Measurements from ENCODE around the gene FLACC1.

FLACC1 gene

DNA sequence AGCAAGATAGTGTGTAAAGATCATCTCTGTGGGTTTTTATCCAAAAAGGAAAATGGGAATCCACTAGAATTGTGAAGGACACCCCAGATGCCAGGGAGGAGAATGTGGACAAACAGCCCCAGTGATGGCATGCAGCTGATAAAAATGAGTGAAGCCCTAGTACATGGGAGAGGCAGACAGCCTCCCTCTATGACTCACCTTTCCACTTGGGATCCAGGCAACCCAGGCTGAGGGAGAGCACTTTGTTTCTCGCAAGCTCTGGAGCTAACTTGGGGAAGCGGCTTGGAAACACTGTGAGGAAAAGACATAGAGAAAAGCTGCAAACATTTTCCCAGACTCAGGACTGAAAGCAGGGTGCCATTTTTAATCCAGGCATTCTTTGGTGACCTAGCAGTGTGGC, 5.3 kb upstream of the FLACC1 start:
- H3K4me3 Mint-ChIP-seq, result no peak overlapping the region
- peaks cover 7% of the 10 kb centered on the region for H3K4me1 Mint-ChIP-seq
- H3K27me3 Mint-ChIP-seq, result no peaks in the 10 kb centered on the region
- H3K9me3 Mint-ChIP-seq, result peaks cover 4% of the 10 kb centered on the region
- H3K27ac Mint-ChIP-seq, result no peak overlapping the region
- ATAC-seq, result no peak
- peaks cover 52% of the 10 kb centered on the region for H3K36me3 Mint-ChIP-seq

DNA sequence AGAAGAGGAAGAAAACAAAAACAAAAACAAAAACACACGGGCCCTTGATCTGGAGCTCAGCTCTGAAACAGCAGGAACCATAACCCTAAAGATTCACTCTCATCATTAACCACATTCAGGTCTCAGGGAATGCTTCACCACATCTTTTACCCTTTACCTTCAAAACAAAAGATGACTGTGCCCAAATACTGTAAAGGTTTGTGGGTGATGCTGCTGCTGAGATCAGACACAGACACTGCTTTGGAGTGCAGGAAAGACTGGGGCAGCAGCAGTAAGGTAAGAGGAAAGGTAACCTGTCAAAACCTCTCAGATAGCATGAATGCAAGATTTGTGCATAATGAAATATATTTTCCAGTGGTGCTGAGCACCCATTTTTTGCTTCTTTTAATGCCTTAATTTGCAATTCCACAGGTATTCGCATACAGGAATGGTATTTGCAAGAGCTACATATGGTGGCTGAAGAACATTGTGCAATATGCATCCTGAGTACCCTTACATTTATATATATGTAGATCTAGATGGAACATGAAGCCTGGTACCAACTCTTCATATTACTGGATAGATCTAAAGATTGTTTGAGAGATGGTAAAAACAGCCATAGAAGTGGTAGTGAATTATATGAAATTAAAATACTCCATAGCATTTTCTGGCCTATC, 4.1 kb upstream of the FLACC1 start:
- Mint-ChIP-seq H3K36me3 (peaks cover 41% of the 10 kb centered on the region), H3K9me3 (no peaks in the 10 kb centered on the region), H3K4me1 (peaks cover 7% of the 10 kb centered on the region), H3K4me3 (no peak overlapping the region), H3K27ac (no peak overlapping the region), H3K27me3 (no peaks in the 10 kb centered on the region)
- no peak for ATAC-seq

DNA sequence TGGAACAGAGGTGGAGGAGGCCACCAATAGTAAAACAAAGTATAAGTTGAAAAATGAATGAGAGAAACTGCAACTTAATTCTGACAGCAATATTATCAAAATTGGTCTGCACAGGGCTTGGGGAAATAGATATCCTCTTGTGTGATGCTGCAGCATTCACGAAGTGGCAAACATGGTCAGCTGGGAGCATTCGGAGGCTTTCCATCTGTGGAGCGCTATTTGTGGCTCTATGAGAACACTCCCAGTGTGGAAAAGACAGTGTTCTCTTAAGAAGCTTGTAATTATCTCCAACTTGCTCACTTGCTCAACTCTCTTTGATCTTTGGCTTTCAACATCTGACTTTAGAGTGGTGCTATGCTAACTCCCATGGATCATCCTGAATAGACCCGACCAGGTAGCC, 3.1 kb upstream of the FLACC1 start:
- no peaks in the 10 kb centered on the region for H3K27me3 Mint-ChIP-seq
- peaks cover 33% of the 10 kb centered on the region for H3K36me3 Mint-ChIP-seq
- H3K27ac Mint-ChIP-seq, result no peak overlapping the region
- H3K9me3 Mint-ChIP-seq, result no peaks in the 10 kb centered on the region
- peaks cover 7% of the 10 kb centered on the region for H3K4me1 Mint-ChIP-seq
- ATAC-seq, result no peak
- H3K4me3 Mint-ChIP-seq, result no peak overlapping the region

DNA sequence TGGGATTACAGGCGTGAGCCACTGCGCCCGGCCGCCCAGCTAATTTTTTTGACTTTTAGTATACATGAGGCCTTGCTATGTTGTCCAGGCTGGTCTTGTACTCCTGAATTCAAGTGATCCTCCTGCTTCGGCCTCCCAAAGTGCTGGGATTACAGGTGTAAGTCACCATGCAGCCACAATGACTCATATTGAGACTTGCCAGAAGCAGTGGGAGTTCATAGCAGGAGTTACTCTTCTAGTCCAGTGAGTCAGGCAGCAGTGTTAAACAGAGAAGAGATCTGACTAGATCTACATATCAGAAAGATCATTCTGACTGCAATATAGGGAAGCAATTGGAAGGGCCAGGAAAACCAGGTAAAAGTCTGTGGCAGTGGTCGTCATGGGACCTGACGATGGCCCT, 1.5 kb upstream of the FLACC1 start:
- Mint-ChIP-seq H3K4me3 (no peak overlapping the region), H3K4me1 (peaks cover 2% of the 10 kb centered on the region), H3K27ac (no peak overlapping the region), H3K36me3 (peaks cover 30% of the 10 kb centered on the region), H3K9me3 (no peaks in the 10 kb centered on the region), H3K27me3 (no peaks in the 10 kb centered on the region)
- no peak for ATAC-seq

DNA sequence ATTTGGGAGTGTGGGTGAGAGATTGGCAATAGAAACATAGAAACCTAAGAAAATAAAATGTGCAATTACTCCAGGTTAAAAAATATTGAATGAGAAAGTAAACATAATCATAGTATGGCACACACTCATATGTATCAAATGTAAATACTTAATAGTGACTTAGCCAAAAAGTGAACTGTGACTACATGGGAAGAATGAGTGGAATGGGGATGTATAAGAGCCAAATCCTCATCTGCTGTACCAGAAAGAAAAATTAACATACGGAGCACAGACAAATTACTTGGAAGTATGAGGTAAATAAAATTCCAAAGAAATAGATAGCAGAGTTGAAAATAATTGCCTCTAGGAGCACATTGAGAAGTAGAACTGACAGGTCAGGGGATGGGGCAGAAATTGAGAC, 4.0 kb downstream of the FLACC1 start:
- no peak for ATAC-seq

DNA sequence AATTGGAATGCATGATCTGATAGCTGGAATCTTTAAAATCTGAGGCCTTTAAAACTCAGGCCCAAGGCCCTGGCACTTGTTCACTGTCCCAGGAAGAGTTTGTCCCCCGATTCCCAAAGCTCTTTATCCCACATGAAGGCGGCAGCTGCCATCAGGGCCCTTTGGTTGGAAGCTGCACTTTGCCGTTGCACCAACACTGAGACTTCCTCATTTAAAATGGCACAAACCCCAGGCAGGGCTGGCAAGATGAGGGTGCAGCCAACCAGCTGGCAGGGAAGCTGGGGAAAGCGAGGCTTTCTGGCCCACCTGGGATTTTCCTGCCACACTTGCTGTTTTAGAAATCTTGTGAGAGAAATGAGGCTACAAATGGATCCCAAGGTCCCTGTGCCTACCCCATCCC, 6.3 kb downstream of the FLACC1 start:
- Mint-ChIP-seq H3K36me3 (peaks cover 33% of the 10 kb centered on the region), H3K27me3 (no peaks in the 10 kb centered on the region), H3K9me3 (no peaks in the 10 kb centered on the region), H3K4me1 (no peaks in the 10 kb centered on the region), H3K4me3 (no peak overlapping the region), H3K27ac (no peak overlapping the region)
- no peak for ATAC-seq

More for the DNA sequence above, 4.0 kb downstream of the FLACC1 start:
- H3K36me3 Mint-ChIP-seq, result peaks cover 26% of the 10 kb centered on the region
- no peaks in the 10 kb centered on the region for H3K9me3 Mint-ChIP-seq
- H3K4me1 Mint-ChIP-seq, result no peaks in the 10 kb centered on the region
- H3K27ac Mint-ChIP-seq, result no peak overlapping the region
- H3K4me3 Mint-ChIP-seq, result no peak overlapping the region
- H3K27me3 Mint-ChIP-seq, result no peaks in the 10 kb centered on the region

DNA sequence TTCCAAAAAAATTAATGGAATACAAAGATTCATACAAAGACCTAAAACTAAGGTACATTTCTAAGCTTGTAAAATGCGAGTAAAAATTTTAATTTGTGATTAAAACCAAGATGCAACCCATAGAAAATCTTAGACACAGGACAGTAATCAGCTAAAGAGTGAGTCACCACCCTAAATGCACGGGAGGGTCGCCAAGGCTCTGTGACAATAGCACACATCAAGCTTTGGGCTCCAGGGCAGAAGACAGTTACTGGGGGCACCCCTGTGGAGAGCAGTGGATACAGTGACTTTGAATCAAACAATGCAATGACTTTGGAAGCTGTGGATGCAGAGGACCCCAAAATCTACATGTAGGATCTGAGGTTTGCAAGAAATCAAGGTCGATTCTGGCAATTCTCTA, 7.5 kb downstream of the FLACC1 start:
- peaks cover 34% of the 10 kb centered on the region for H3K36me3 Mint-ChIP-seq
- H3K4me3 Mint-ChIP-seq, result no peak overlapping the region
- H3K27ac Mint-ChIP-seq, result no peak overlapping the region
- peaks cover 12% of the 10 kb centered on the region for H3K4me1 Mint-ChIP-seq
- no peaks in the 10 kb centered on the region for H3K27me3 Mint-ChIP-seq
- no peaks in the 10 kb centered on the region for H3K9me3 Mint-ChIP-seq
- ATAC-seq, result no peak

DNA sequence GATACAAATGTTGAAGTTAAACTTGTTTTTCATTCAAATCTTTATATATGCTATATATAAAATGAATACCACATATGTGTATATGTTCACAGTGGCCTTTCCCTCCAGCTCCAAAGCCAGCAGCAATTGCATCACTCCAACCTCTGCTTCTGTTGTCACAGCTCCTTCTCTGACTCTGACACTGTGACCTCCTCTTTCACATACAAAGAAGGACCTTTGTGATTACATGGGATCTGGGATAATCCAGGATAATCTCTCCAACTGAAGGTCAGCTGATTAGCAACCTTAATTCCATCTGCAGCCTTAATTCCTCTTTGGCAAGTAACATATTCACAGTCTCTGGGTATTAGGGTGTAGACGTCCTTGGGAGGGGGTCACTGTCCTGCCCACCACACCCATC, 8.4 kb downstream of the FLACC1 start:
- Mint-ChIP-seq H3K4me1 (peaks cover 16% of the 10 kb centered on the region), H3K4me3 (no peak overlapping the region), H3K27me3 (no peaks in the 10 kb centered on the region), H3K9me3 (no peaks in the 10 kb centered on the region), H3K27ac (no peak overlapping the region), H3K36me3 (peaks cover 32% of the 10 kb centered on the region)
- no peak for ATAC-seq

DNA sequence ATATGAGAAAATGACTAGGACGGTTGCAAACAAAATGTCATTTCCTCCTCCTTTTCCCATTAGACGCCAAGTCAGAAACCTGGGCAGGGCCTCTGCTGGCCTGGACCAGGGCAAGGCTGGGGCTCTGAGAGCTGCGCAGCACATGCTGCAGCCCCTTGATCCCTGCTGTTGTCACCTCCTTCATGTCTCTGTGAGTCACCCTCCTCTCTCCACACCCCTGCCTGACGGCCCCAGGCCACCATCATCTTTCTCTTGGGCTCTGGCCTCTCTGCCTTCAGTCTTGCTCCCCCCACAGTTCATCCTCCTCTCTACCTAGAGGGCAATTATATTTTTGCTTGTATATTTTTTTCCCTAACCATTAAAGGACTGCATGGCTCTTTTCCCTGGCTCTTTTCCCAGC, 10.0 kb downstream of the FLACC1 start:
- Mint-ChIP-seq H3K27me3 (no peaks in the 10 kb centered on the region), H3K27ac (no peak overlapping the region), H3K4me1 (peaks cover 16% of the 10 kb centered on the region), H3K4me3 (no peak overlapping the region), H3K9me3 (no peaks in the 10 kb centered on the region), H3K36me3 (peaks cover 46% of the 10 kb centered on the region)
- no peak for ATAC-seq

DNA sequence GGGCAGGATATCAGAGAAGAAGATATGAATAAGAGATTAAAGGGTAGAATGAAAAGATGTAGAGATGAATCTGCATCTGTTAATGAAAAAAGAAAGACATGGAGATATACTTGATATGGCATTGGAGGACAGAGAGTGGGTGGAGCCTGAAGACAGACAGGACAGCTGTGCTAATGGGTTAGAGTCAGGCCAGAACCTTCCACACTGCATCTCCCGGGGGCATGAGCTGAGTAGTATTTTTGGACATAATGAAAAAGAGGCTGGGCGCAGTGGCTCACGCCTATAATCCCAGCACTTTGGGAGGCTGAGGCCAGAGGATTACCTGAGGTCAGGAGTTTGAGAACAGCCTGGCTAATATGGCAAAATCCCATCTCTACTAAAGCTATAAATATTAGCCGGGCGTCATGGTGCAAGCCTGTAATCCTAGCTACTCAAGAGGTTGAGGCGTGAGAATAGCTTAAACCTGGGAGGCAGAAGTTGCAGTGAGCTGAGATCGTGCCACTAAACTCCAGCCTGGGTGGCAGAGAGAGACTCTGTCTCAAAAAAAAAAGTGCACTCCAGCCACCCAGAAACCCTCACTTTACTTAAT, 11.4 kb downstream of the FLACC1 start:
- peaks cover 16% of the 10 kb centered on the region for H3K4me1 Mint-ChIP-seq
- H3K27me3 Mint-ChIP-seq, result no peaks in the 10 kb centered on the region
- H3K4me3 Mint-ChIP-seq, result no peak overlapping the region
- no peak for ATAC-seq
- H3K27ac Mint-ChIP-seq, result no peak overlapping the region
- H3K36me3 Mint-ChIP-seq, result peaks cover 49% of the 10 kb centered on the region
- no peaks in the 10 kb centered on the region for H3K9me3 Mint-ChIP-seq

DNA sequence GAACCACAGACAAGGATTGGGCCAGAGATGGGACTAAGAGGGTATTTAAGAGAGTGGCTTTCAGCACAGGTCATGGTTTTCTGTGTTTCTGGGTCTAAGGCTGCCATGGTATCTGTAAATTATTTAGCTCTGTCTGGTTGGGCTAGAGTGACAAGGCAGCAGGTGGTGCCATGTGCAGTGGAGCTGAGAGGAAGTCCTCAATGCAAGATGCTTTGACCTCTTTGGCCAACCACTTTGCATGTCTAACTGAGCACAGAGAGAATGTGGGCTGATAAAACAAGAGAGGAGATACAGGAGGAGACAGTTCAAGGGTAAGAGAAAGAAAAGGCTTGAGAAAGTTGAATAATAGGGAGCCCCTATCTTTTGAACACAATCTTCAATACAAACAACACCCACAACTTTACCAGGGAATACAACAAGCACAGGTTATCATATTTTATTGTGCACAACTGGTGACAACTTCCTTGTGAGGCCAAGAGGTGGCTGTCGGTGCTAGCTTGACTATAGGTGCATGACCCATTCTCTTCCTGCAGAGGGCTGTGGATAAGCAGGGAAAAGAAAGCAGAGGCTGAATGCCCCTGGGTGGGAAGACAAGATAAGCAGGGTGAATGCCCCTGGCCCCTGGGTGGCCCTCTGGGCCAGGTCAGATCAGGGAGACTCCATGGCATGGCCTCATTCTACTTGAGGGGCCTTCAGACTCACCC, 12.3 kb downstream of the FLACC1 start:
- H3K36me3 Mint-ChIP-seq, result peaks cover 54% of the 10 kb centered on the region
- H3K27ac Mint-ChIP-seq, result no peak overlapping the region
- no peaks in the 10 kb centered on the region for H3K27me3 Mint-ChIP-seq
- peaks cover 2% of the 10 kb centered on the region for H3K9me3 Mint-ChIP-seq
- peak; percentile 51 for ATAC-seq
- peaks cover 16% of the 10 kb centered on the region for H3K4me1 Mint-ChIP-seq
- H3K4me3 Mint-ChIP-seq, result no peak overlapping the region

DNA sequence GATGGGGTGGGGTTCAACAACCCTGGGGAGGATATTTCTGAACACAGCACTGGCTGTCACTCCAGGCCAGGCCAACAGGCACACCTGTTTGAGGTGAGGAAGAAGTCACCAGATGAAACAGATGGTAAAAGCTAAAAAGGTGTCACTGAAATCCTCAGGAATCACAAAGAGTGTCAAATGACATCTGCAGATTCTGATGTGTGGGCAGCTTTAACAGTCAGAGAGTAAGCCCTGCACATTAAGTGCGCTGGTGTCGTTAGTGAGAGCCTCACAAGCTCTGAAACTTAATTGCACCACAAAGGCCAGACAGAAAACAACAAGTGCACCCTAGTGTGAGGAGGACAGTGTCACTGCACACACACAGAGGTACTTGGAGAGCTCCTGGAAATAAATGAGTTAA, 13.6 kb downstream of the FLACC1 start:
- H3K36me3 Mint-ChIP-seq, result peaks cover 52% of the 10 kb centered on the region
- no peak overlapping the region for H3K27ac Mint-ChIP-seq
- ATAC-seq, result no peak
- H3K9me3 Mint-ChIP-seq, result peaks cover 2% of the 10 kb centered on the region
- no peaks in the 10 kb centered on the region for H3K27me3 Mint-ChIP-seq
- H3K4me1 Mint-ChIP-seq, result peaks cover 16% of the 10 kb centered on the region
- no peak overlapping the region for H3K4me3 Mint-ChIP-seq

DNA sequence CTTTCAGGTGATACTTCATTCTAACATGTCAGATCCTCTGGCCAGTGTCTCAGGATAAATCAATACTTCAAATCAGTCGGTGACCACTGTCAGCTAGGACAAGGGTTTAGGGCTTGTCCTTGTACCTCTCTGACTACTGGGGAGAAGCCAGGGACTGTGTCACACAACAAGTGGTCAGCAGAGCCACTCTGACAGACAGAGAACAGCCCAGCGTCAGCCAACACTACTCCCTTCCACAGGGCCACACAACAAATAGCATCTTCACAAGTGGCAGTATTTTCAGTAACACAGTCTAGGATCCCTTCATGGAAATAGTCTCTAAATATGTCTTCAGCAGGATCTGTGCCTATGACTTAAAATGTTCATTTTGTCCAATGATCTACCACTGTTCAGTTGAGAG, 14.2 kb downstream of the FLACC1 start:
- Mint-ChIP-seq H3K27ac (no peak overlapping the region), H3K9me3 (peaks cover 2% of the 10 kb centered on the region), H3K4me1 (peaks cover 16% of the 10 kb centered on the region), H3K4me3 (no peak overlapping the region), H3K36me3 (peaks cover 52% of the 10 kb centered on the region), H3K27me3 (no peaks in the 10 kb centered on the region)
- ATAC-seq, result no peak

DNA sequence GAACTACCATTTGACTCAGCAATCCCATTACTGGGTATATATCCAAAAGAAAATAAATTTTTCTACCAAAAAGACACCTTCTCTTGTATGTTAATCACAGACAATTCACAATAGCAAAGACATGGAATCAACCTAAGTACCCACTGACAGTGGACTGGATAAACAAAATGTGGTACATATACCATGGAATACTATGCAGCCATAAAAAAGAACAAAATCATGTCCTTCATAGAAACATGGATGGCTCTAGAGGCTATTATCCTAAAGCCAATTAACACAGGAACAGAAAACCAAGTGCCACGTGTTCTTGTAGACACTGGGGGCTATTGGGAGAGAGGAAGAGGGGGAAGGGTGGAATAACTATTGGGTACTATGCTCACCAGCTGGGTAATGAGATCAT, 27.7 kb downstream of the FLACC1 start:
- no peak overlapping the region for H3K4me3 Mint-ChIP-seq
- H3K27me3 Mint-ChIP-seq, result no peaks in the 10 kb centered on the region
- H3K27ac Mint-ChIP-seq, result no peak overlapping the region
- no peak for ATAC-seq
- peaks cover 18% of the 10 kb centered on the region for H3K9me3 Mint-ChIP-seq
- H3K36me3 Mint-ChIP-seq, result peaks cover 28% of the 10 kb centered on the region
- peaks cover 8% of the 10 kb centered on the region for H3K4me1 Mint-ChIP-seq

DNA sequence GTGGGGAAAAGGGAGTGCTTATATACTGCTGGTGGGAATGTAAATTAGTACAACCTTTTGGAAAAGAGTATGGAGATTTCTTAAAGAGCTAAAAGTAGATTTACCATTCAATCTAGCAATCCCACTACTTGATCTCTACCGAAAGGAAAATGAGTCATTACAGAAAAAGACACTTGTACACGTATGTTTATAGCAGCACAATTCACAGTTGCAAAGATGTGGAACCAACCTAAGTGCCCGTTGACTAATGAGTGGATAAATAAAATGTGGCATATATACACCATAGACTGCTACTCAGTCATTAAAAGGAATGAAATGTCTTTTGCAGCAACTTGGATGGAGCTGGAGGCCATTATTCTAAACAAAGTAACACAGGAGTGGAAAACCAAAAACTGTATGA, 29.5 kb downstream of the FLACC1 start:
- Mint-ChIP-seq H3K9me3 (peaks cover 25% of the 10 kb centered on the region), H3K36me3 (peaks cover 43% of the 10 kb centered on the region), H3K4me1 (peaks cover 8% of the 10 kb centered on the region), H3K27me3 (no peaks in the 10 kb centered on the region), H3K4me3 (no peak overlapping the region), H3K27ac (no peak overlapping the region)
- ATAC-seq, result no peak

DNA sequence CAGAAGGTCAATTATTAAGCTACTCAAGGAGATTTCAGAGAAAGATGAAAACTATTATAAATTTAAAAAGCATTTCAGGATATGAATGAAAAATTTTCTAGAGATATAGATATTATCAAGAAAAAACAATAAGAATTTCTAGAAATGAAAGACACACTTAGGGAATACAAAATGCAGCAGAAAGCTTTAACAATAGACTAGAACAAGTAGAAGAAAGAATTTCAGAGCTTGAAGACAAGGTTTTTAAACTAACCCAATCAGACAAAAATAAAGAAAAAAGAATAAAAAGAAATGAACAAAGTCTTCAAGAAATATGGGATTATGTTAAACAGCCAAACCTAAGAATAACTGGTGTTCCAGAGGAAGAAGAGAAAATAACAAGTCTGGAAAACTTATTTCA, 34.4 kb downstream of the FLACC1 start:
- Mint-ChIP-seq H3K4me3 (no peak overlapping the region), H3K36me3 (peaks cover 67% of the 10 kb centered on the region), H3K4me1 (peaks cover 6% of the 10 kb centered on the region), H3K27ac (no peak overlapping the region), H3K9me3 (peaks cover 48% of the 10 kb centered on the region), H3K27me3 (no peaks in the 10 kb centered on the region)
- ATAC-seq, result no peak
